Uterine smooth muscle cell (primary cell): ENCODE measurements around the gene FNIP2. TPM values are rescaled to one million over a fixed set of nuclear protein-coding genes. Genes with fewer than 3 reads are reported as not detected.

ENCODE experiments used
- total RNA-seq: library from RNA; depleted of rRNA; stranded (reverse); fragments of >200 nt; gene quantifications from 2 replicates; pipeline ENCODE4 v1.2.3, GENCODE V29; 2014

The FNIP2 gene
- 26.6 and 39.4 TPM in 2 replicates for total RNA-seq

GRCh38 chr4:158768555-158769174, at the start of gene FNIP2:
Gene FNIP2 (plus strand): TSS chr4:158769026. CDS start chr4:158769213, 187 bp downstream.

DNA sequence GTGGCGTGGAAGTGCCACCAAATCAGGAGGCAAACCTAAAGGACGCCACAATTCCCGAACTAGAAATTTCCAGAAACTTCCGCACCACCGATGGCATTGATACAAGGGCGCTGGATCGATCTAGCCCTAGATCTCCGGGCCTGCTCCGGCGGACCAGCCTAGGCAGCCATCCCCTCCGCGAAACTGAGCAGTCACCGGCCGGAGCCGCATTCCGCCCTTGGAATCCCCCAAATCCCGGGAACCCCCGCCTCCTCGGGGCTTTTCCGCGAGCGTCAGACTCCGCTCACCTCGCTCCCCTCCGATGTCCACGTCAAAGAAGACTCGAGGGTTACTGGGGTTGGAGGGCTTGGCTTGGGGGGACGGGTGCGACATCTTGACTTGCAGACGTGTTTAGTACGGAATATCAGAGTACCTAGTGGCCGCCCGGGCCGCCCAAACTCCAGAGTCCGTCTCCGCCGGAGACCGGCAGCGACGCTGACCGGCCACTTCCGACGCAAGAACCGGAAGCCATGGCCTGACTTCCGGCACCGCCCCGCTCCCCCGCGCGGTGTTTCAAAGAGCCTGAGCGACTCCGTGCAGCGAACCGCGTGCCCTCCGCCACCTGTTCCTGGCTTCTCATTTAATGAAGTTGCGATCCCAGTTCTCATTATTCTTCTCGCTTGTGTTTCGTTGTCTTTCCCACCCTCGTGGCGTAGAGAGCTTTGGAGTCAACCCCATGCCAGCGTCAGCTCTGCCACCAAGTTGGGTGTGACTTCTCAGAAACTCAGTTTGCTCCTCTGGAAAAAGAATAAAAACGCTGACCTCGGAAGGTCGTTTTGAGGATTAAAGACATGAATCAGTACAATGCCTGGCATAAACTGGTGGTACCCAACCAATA, 45.7 kb upstream of the FNIP2 start, which contains the start of gene PPID:
Gene PPID (minus strand): TSS at position 480 of the 877 bp plus-strand sequence. CDS start 108 bp downstream, at position 372.

Other genes starting within 250 kb of the FNIP2 start
- 8.5 and 10.4 TPM in 2 replicates for gene RXFP1, start 247.1 kb upstream of the FNIP2 start, total RNA-seq
- 9.4 and 17.2 TPM in 2 replicates for gene C4orf46, start 97.1 kb upstream of the FNIP2 start, total RNA-seq
- gene ETFDH, start 96.7 kb upstream of the FNIP2 start, total RNA-seq = 25.0 and 26.5 TPM in 2 replicates
- gene PPID, start 45.6 kb upstream of the FNIP2 start, total RNA-seq = 29.2 and 36.0 TPM in 2 replicates